Caki2 (cell line): Measurements from ENCODE around the gene ZFHX3. TPM values are rescaled to one million over a fixed set of nuclear protein-coding genes. Genes with fewer than 3 reads are reported as not detected.

Source experiments
- DNase-seq: peaks from one replicate; pipeline ENCODE4 v3.0.0-alpha.2; 2015; ENCODE audit warnings: low read depth
- in situ Hi-C: cut with HindIII; loops from 2 replicates; pipeline ENCODE4 v1.10.0; 2016; ENCODE audit warnings: low sequenced_read_pairs, low pct_unique_long_range_greater_than_20kb, mixed read lengths
- total RNA-seq: library from RNA; depleted of rRNA; stranded (reverse); fragments of >200 nt; shearing (Covaris generic); gene quantifications from 2 replicates; pipeline ENCODE4 v1.2.3, GENCODE V29; 2014; ENCODE audit warnings: low replicate concordance

ZFHX3 gene
- total RNA-seq, 1 experiment from 2014 or later = 1.6 TPM

DNA sequence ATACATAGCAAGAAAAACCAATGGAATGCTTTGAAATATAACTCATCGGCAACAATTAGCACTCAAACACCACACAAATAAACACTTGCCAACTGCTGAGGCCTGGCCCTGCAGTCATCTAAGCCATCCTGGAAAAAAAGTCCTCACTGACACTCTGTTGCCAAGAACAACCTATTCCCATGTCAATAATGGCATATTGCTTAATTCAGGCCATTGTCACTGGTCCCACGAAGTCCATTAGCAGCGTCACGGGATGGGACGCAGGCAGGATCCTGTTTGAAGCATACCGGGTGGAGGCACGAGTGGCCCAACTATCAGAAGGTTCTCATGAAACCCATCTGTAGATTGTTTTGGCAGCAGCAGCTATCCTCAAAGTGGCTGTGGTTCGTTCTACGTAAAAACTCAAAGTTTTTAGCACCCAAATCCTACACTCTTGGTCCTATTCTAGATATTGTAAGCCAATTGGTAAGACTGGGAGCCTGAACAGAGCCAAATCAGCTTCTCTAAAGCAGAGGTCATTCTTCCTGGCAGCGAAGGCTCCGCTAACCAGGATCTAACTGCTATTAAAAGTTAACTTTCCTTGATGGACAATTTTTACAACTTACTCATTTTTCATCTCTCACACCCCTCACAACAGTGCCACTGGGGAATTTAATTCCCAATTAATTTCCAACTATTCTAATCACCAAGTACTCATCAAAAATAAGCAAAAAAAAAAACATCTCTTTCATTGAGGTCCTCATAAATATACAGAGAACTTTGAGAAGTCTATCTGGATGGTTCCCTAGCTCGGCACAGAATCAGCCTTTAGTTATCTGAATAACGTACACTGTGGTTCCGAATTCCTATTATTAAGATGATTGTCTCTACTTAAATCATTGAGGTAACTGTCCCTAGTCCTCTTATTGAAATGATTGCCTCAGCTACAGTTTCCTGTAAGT is 91.5 kb downstream of the ZFHX3 start:
- no peak for DNase-seq
- in situ Hi-C loops = no loop called here

DNA sequence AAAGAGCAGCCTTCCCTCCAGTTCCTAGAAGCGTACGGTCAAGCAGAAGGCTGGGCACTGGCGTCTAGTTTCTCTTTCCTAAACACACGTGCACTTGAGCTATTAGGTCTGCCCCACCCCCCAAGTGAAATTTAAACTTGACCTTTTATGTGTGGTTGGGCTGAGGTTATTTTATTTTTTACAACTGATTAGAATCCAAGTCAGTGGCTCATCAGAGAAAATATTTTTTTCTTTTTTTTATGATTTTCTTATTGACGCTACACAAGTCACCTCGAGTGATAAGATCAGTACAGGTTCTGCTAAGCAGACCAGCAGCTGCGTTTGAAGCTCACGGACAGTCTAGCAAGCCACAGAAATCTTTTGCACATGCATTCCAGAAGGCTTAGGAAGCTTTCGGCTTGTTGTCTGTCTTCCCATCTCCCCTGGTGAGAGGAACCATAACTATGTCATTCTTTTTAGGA is 95.1 kb downstream of the ZFHX3 start:
- in situ Hi-C loops = no loop called here

GRCh38 chr16:72952404-72952803 is 95.5 kb downstream of the ZFHX3 start:
- in situ Hi-C loops = no loop called here
- DNase-seq = no peak

More for the DNA sequence above, 95.1 kb downstream of the ZFHX3 start:
- no peak for DNase-seq

GRCh38 chr16:72951916-72952315 is 96.0 kb downstream of the ZFHX3 start:
- in situ Hi-C loops = no loop called here
- DNase-seq = no peak

GRCh38 chr16:72950669-72951068 is 97.3 kb downstream of the ZFHX3 start:
- in situ Hi-C loops = no loop called here
- DNase-seq = no peak

DNA sequence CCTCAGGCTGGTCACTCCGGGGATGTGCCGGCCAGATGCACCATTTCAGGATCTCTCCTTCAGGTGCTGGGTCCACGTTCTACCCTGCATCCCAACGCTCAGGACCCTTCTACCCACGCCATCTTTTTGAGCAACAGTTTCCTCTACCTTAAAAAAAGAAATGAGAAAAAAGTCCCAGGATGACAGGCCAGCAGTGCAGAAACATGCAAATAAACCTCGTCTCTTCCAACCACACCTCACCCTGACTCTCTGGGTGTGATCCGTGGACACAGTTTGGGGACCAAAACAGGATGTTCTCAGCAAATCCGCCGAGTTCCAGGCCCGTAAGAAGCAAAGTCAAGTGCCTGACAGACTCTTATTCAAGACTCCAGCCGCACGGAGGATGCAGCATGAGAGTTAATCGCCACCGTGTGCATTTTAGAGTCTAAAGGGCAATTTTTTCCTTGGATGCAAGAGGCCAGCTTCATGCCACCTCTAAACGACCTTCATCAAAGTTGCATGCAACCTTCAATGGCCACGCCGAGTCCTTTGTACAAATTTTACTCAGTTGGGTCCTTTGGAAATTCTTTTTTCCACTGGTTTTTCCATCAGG is 99.6 kb downstream of the ZFHX3 start:
- in situ Hi-C loops = no loop called here

GRCh38 chr16:72947379-72948237 is 100.3 kb downstream of the ZFHX3 start:
- DNase-seq = no peak
- in situ Hi-C loops = no loop called here

More for the DNA sequence above, 99.6 kb downstream of the ZFHX3 start:
- no peak for DNase-seq

- DNase-seq = no peak
- in situ Hi-C loops = no loop called here
These were observed 101.3 kb downstream of the ZFHX3 start for GRCh38 chr16:72946474-72947194.

GRCh38 chr16:72946063-72946462 is 101.9 kb downstream of the ZFHX3 start:
- in situ Hi-C loops = no loop called here
- DNase-seq = no peak

DNA sequence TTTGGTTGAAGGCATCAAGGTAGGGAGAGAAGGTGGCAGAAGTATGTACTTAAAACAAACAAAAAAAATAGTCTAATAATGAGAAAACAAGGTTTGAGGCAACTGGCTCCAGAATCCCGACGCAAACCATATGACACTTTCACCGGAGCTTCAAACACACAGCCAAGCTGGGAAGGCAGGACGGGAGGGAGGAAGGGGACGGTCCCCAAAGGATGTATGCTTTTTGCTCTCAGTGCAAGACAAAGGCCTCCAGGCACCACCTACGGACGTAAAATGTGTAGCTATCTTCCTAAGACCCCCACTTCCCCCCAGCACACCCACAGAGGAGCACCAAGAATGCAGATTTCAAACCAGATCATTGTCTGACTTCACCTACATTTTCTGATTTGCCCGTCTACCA is 102.3 kb downstream of the ZFHX3 start:
- in situ Hi-C loops = no loop called here
- no peak for DNase-seq

- no peak for DNase-seq
- in situ Hi-C loops = no loop called here
These were observed 103.0 kb downstream of the ZFHX3 start for GRCh38 chr16:72944757-72945485.

DNA sequence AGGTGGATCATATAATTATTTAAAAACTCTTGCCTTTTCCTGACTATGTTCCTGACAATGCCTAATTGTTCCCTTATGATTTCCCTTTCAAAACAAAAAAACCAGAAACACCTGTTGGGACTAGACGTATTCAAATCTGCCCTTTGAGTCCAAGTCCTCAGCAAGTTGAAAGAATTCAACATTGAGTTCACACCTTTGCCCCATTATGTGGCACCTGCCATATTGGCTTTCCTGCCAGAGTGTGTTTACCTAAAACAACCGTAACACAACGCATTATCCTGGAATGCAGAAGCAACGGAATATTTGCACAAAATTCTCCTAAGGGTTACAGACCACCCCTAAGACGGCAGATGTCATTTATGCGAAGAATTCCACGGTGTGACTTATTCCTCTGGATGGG is 105.9 kb downstream of the ZFHX3 start:
- no peak for DNase-seq
- in situ Hi-C loops = no loop called here

DNA sequence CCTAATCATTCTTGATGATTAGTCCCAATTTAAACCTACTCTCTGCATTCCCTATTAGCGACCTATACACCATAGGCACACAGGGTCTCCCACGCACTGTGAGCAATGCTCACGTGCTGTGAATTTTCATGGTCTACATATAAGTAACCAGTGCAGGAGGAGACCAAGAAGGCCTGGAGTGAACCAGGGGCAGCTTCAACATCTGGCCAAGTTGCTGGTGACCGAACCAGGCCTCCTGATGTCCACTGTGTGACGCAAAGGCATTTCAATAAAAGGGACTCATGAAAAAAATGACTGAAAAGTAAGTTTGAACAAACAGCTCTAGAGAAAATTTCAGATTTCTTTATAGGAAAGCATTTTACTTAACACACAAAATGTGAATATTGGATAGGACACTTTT is 107.0 kb downstream of the ZFHX3 start:
- in situ Hi-C loops = no loop called here

GRCh38 chr16:72939247-72939646 is 108.7 kb downstream of the ZFHX3 start:
- DNase-seq = peak; percentile 37

More for the DNA sequence above, 107.0 kb downstream of the ZFHX3 start:
- no peak for DNase-seq

DNA sequence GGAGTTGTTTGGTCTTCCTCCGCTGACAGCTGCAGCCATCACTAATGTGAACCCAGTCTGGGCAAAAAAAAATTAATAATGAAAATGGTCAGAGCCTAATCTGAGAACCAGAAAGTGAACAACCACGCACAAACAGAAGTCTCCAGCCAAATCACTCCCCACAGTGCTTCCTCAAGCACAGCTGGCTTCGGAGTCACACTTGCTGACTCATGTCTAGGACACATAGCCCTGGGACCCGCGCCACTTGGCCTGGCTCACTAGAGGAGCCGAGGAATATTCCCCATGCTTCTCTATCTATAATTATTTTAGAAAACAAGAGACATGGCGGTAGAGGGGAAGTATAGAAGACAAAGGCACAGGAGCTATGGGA is 109.1 kb downstream of the ZFHX3 start:
- peak; percentile 50 for DNase-seq
- in situ Hi-C loops = no loop called here

More at GRCh38 chr16:72939247-72939646, 108.7 kb downstream of the ZFHX3 start:
- in situ Hi-C loops = no loop called here

DNA sequence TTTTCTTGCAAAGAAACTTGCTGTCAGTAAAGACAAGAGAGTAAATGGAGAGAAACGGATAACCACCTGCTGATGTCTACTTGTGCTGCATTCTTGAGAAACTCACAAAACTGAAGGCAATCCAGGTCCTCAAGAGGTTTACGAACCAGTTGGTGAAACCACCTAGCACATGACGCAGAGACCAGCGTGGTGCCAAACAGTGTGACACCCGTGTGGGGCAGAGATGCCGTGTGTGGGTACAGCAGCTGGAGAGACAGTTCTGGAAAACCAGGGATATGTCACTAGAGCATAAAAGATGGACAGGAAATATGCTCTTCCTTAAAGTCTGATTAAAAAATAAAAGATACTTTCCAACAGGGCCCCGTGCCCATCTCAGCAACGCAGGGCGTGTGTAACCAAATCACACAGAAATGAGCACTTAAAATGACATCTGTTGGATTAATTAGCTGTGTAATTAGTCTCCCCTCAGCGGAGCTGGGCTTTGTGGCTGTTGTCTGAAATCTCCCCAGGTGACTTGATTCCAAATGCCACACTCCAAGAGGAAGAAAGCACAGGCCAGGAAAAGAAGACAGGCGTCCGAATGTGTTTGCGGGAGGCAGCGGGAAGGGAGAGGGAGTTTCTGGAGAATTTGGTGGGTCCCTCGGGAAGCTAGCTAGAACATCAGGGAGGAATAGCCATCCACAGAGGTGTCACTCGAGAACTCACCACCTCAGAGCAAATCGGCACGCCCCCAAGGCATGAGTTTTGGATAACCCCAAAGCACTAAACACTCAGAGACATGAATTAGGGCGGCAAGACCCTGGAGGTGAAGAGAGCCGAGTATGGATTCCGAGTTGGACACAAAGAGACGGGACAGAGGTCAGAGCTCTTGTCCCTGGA is 109.8 kb downstream of the ZFHX3 start:
- in situ Hi-C loops = no loop called here
- DNase-seq = no peak

- in situ Hi-C loops = no loop called here
- DNase-seq = peak; percentile 13
These were observed 110.6 kb downstream of the ZFHX3 start for GRCh38 chr16:72937360-72937759.
